Hepatocyte (in vitro differentiated cells): ENCODE results near the gene MPP4. TPM values are rescaled to one million over a fixed set of nuclear protein-coding genes. Genes with fewer than 3 reads are reported as not detected.

ENCODE experiments used
- DNase-seq: peaks from one replicate; pipeline ENCODE4 v3.0.0-alpha.2; 2016; ENCODE audit warnings: low spot score
- H2AFZ ChIP-seq: fragments of 200-600 bp; sonication (generic); 2 replicates; pipeline ENCODE4 v1.6.0; 2016; ENCODE audit warnings: antibody characterized with exemption, mild to moderate bottlenecking
- H3K27ac ChIP-seq: fragments of 200-600 bp; sonication (generic); 2 replicates; pipeline ENCODE4 v1.5.1; 2016; ENCODE audit warnings: mild to moderate bottlenecking
- H3K27me3 ChIP-seq: fragments of 200-600 bp; sonication (generic); 2 replicates; pipeline ENCODE4 v1.6.1; 2016
- H3K36me3 ChIP-seq: fragments of 200-600 bp; sonication (generic); replicated peaks from 2 replicates; pipeline ENCODE4 v1.5.1; 2016; ENCODE audit warnings: low read depth; ENCODE audit not compliant: insufficient read depth
- H3K4me1 ChIP-seq: fragments of 200-600 bp; sonication (generic); 2 replicates; pipeline ENCODE4 v1.5.1; 2016; ENCODE audit warnings: mild to moderate bottlenecking, moderate library complexity; ENCODE audit not compliant: insufficient read depth
- H3K4me2 ChIP-seq: fragments of 200-600 bp; sonication (generic); 2 replicates; pipeline ENCODE4 v1.6.0; 2016
- H3K4me3 ChIP-seq: fragments of 200-600 bp; sonication (generic); 2 replicates; pipeline ENCODE4 v1.5.1; 2016; ENCODE audit warnings: mild to moderate bottlenecking
- H3K79me2 ChIP-seq: fragments of 200-600 bp; sonication (generic); 2 replicates; pipeline ENCODE4 v1.6.0; 2017; ENCODE audit warnings: mild to moderate bottlenecking
- H3K9me2 ChIP-seq: fragments of 200-600 bp; sonication (generic); replicated peaks from 2 replicates; pipeline ENCODE4 v1.6.0; 2017; ENCODE audit warnings: mild to moderate bottlenecking; ENCODE audit not compliant: insufficient read depth
- H3K9me3 ChIP-seq: fragments of 200-600 bp; sonication (generic); 2 replicates; pipeline ENCODE4 v1.5.1; 2016; ENCODE audit warnings: low read depth, mild to moderate bottlenecking
- H4K20me1 ChIP-seq: fragments of 200-600 bp; sonication (generic); 2 replicates; pipeline ENCODE4 v1.6.0; 2016; ENCODE audit warnings: mild to moderate bottlenecking; ENCODE audit not compliant: insufficient read depth, poor library complexity, severe bottlenecking
- CTCF ChIP-seq: fragments of 200-600 bp; sonication (generic); IDR thresholded peaks from 2 replicates; pipeline ENCODE4 v1.5.1; 2016; ENCODE audit warnings: antibody characterized with exemption, mild to moderate bottlenecking; ENCODE audit not compliant: poor library complexity
- EZH2 ChIP-seq: fragments of 200-600 bp; sonication (generic); IDR thresholded peaks from 2 replicates; pipeline ENCODE4 v1.6.1; 2016; ENCODE audit warnings: antibody characterized with exemption, mild to moderate bottlenecking, borderline replicate concordance
- EZH2phosphoT487 ChIP-seq: fragments of 200-600 bp; sonication (generic); IDR thresholded peaks from one replicate; pipeline ENCODE4 v1.6.1; 2018; ENCODE audit warnings: antibody characterized with exemption, mild to moderate bottlenecking, low read depth, moderate library complexity; ENCODE audit not compliant: unreplicated experiment, severe bottlenecking
- WGBS: methylation state at CpG from one replicate; pipeline ENCODE4 v1.1.6; 2016; ENCODE audit warnings: low lambda C conversion rate; ENCODE audit errors: missing lambda C conversion rate; 5-methylcytosine and 5-hydroxymethylcytosine counted together
- polyA plus RNA-seq: library from polyadenylated mRNA; unstranded; fragments of >200 nt; fragmentation: Nextera tagmentation; extraction: Ambion mirVana; gene quantifications from 2 replicates; pipeline ENCODE4 v1.2.1, GENCODE V29; 2016
- small RNA-seq: library from RNA; depleted of rRNA; stranded (forward); fragments of <200 nt; gene quantifications from one replicate; pipeline ENCODE3, GENCODE V24; 2014
- total RNA-seq: library from RNA; depleted of rRNA; stranded (reverse); fragments of >200 nt; gene quantifications from 2 replicates; pipeline ENCODE4 v1.2.3, GENCODE V29; 2014

The MPP4 gene
- total and polyA plus RNA-seq, 2 experiments from 2014 or later: 0.19 to 0.77 TPM

- 79% methylated on average over 2 of the region's 2 CpGs for WGBS
- Histone ChIP-seq H3K4me3 (no peak overlapping the region), H3K4me2 (no peak overlapping the region), H2AFZ (no peak overlapping the region), H3K9me2 (no peaks in the 10 kb centered on the region), H3K4me1 (no peaks in the 10 kb centered on the region), H3K27ac (no peak overlapping the region), H3K79me2 (no peaks in the 10 kb centered on the region), H3K9me3 (no peaks in the 10 kb centered on the region), H4K20me1 (no peaks in the 10 kb centered on the region), H3K27me3 (peaks cover 5% of the 10 kb centered on the region), H3K36me3 (no peaks in the 10 kb centered on the region)
- TF ChIP-seq EZH2phosphoT487 (no peak), CTCF (no peak), EZH2 (no peak)
- DNase-seq: no peak
Observed at GRCh38 chr2:201607568-201607967, 90.9 kb downstream of the MPP4 start.

GRCh38 chr2:201600906-201601305, 97.5 kb downstream of the MPP4 start:
- no peaks in the 10 kb centered on the region for H3K9me2 ChIP-seq
- H3K4me3 ChIP-seq: no peak overlapping the region
- H3K79me2 ChIP-seq: no peaks in the 10 kb centered on the region
- H3K27ac ChIP-seq: no peak overlapping the region
- TF ChIP-seq EZH2phosphoT487 (no peak), CTCF (no peak), EZH2 (no peak)
- H4K20me1 ChIP-seq: no peaks in the 10 kb centered on the region
- H3K9me3 ChIP-seq: no peaks in the 10 kb centered on the region
- DNase-seq: no peak
- no peak overlapping the region for H3K4me2 ChIP-seq
- no peaks in the 10 kb centered on the region for H3K4me1 ChIP-seq
- H3K27me3 ChIP-seq: peaks cover 3% of the 10 kb centered on the region
- H3K36me3 ChIP-seq: no peaks in the 10 kb centered on the region
- no peak overlapping the region for H2AFZ ChIP-seq
- 68% methylated on average over 3 of the region's 3 CpGs for WGBS

GRCh38 chr2:201597397-201597796, 101.0 kb downstream of the MPP4 start:
- Histone ChIP-seq H3K4me2 (peak overlapping the region; percentile 37), H3K79me2 (no peaks in the 10 kb centered on the region), H3K9me3 (no peaks in the 10 kb centered on the region), H4K20me1 (no peaks in the 10 kb centered on the region), H2AFZ (peak overlapping the region; percentile 63), H3K27me3 (no peaks in the 10 kb centered on the region), H3K9me2 (no peaks in the 10 kb centered on the region), H3K4me1 (no peaks in the 10 kb centered on the region), H3K27ac (peak overlapping the region; percentile 44), H3K4me3 (no peak overlapping the region), H3K36me3 (no peaks in the 10 kb centered on the region)
- DNase-seq: no peak
- 53% methylated on average over 8 of the region's 8 CpGs for WGBS
- TF ChIP-seq EZH2: no peak
- no peak for TF ChIP-seq CTCF
- TF ChIP-seq EZH2phosphoT487: no peak

Small RNA genes lying within 50 kb of the gene (small RNA-seq; reads per million reads assigned to genes)
- gene RNU6-651P: not detected

Other genes with a start within 250 kb of the MPP4 start
- gene TRAK2, start 247.2 kb downstream of the MPP4 start, total RNA-seq: 26.7 and 30.0 TPM in 2 replicates
- 6.8 and 9.2 TPM in 2 replicates for gene TRAK2, start 247.2 kb downstream of the MPP4 start, polyA plus RNA-seq
- gene STRADB, start 246.9 kb downstream of the MPP4 start, total RNA-seq: 62.5 and 70.8 TPM in 2 replicates
- 64.8 and 68.3 TPM in 2 replicates for gene STRADB, start 246.9 kb downstream of the MPP4 start, polyA plus RNA-seq
- 33.2 and 33.6 TPM in 2 replicates for gene TMEM237, start 55.1 kb downstream of the MPP4 start, total RNA-seq
- 26.9 TPM in 2 replicates for gene TMEM237, start 55.1 kb downstream of the MPP4 start, polyA plus RNA-seq
- 32.6 and 34.9 TPM in 2 replicates for gene ALS2, start 82.3 kb upstream of the MPP4 start, total RNA-seq
- gene ALS2, start 82.3 kb upstream of the MPP4 start, polyA plus RNA-seq: 10.7 and 11.6 TPM in 2 replicates
- 0.80 and 4.0 TPM in 2 replicates for gene CDK15, start 107.9 kb upstream of the MPP4 start, total RNA-seq
- 0.17 and 1.2 TPM in 2 replicates for gene CDK15, start 107.9 kb upstream of the MPP4 start, polyA plus RNA-seq